GM19372 (cell line): ENCODE measurements around the gene ASTN1.
A peak's percentile ranks its signal among the peaks of the same experiment; 100 is the strongest.

Experiments
- ATAC-seq: cut with Tn5 transposase; IDR thresholded peaks from one replicate; pipeline ENCODE4 v1.9.1; 2021; ENCODE audit warnings: mild to moderate bottlenecking, low read depth, moderate library complexity; ENCODE audit not compliant: unreplicated experiment

ASTN1 gene

DNA sequence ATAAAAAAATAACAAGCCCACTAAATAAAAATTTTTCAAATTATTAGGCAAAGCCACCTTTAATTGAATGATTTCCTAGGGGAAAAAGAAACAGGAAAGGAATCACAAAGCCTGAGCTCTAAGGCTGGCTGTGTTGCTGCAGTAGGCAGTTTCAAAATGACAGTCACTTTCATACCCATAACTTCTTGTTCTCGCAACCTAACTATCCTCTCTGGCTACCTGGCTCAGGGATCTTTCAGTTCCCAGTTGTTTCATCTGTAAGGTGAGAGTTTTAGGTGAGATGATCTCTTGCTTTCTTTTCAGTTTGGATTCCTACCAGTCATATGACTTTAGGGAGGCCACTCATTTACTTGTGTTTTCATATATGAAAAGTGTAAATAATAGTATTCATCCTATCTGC is 226.1 kb downstream of the ASTN1 start:
- ATAC-seq: no peak

DNA sequence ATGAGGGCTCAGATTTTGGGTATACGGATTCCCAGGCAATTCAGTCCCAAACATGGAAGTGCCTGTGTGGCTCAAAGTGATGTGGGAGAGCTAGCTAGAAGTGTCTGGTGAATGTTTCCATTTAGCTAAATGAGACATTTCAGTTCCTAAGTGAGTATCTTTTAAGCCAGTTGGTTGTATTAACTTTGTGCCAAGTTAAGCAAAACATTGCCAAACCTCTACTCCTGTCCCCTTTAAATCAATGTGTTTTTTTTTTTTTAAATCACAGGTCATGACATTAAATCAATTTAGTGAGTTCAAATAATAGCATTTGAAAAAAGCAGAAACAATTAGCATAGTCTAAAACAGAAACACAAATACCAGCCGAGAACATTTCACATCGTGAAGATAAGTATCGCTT is 230.1 kb downstream of the ASTN1 start:
- no peak for ATAC-seq

DNA sequence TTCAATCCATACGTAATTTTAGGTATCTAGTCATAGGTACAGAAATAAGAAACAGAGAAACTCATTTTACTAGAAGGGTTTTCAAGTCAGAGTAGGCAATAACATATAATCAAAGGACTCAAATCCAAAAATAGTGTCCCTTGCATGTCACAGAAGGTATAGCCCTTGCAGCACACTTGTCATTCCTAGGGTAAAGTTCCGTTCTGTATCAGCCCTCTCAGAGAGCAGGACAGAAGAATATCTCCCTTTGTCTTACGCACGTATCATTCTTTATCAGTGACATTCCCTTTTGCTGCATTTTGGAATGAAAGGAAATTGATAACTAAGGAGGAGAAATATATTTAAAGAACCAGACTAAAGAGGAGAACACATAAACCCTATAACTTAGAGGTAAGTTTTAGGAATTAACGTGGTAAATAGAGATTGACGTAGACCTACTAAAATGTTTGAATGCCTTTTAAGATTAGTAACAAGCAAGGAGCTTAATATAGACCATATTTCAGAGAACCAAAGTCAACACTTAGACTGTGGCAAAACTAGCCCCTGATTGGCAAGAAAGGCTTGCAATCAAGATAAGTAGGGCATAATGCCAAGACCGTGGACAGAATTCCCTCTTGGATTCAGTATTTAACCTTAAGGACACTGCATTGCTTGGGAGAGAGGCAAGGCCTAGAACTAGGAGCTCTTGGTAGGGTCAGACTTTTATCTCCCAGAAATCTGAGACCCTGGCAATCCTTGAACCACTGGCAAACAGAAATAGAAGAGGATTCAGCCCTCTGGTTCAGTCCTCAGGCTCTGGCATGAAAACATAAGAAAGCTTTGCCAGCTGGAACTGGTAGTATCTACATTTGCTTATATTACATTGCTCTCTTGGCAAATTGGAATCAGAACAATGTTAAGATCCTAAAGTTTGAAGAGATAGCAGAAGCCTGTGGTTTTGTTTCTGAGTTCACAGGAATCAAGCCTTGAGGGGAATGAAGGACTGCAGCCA is 232.1 kb downstream of the ASTN1 start:
- ATAC-seq: no peak

DNA sequence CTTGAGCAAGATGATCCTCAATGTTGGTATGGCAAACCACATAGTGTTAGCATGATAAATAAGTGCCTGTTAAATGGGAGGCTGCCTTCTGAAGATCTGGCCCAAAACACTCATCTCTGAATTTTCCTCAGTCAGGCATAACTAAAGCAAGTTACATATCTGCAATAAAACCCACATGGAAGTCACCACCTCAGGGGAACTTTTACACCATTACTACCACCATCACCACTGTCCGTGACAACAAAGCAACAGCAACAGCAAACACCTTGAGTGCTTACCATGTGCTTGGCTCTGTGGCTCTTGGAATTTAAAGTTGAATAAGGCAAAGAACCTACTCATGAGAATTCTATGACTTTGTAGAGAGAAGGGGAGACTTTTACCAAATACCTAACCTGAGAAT is 233.0 kb downstream of the ASTN1 start:
- ATAC-seq: no peak

DNA sequence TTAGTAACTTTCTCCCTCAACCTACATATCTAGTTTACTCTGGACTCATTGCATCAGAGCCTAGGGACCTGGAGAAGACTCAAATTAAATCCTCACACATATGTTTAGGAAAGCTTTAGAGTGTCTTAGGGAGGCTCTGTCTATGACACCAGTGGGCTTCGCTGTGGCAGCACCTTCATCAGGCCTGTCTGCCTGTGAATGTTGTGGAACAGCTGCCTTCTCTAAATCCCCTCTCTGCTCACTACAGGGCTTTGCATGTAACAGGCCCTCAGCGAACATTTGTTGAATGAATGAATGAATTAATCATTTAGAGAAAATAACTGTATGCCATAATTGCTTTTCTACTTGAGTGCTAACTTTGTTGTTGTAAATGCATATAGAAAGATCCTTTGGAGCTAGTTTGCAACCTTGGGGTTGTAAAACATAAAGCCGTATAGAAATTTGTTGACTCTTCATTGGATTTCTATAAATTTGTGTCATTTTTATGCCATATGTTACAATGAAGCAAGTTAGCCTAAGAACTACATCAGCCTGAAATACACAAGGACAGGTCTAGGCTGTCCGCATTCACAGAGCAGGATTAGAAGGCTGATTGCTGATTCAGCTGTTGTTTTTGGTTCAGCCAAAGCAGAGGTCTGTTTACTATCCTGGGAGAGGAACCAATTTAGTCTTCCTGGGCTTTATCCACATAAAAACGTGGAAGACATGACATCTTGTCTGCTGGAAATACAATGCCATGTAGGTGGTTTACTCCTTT is 238.0 kb downstream of the ASTN1 start:
- no peak for ATAC-seq

DNA sequence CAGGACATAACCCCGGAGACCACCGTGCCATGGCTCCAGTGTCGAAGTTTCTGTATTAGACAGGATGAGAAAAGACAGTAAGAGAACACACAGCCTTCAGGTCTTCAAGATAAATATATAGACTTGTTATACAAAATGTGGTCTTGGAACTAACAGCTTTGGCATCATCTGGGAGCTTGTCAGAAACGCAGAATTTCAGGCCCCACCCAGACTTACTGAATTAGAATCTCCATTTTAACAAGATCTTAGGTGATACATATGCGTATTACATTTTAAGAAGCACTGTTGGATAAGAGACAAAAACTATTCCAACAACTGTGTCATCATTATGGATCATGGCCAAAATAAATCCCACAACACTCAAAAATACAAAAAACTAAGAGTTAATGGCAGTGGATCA is 239.3 kb downstream of the ASTN1 start:
- no peak for ATAC-seq

DNA sequence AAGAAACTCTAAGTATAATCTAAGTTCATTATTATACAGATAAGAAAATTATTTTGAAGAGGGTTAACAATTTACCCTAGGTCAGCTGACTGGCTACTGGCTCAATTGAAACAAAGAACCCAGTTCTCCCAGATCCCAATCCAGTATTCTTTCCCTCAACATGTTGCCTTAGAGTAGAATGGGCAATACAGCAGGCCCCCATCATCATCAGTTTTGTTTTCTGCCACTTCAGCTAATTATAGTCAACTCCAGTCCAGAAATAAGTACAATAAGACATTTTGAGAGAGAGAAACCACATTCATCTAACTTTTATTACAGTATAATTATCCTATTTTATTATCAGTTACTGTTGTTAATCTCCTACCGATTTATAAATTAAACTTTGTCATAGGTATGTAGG is 241.2 kb downstream of the ASTN1 start:
- ATAC-seq: no peak

DNA sequence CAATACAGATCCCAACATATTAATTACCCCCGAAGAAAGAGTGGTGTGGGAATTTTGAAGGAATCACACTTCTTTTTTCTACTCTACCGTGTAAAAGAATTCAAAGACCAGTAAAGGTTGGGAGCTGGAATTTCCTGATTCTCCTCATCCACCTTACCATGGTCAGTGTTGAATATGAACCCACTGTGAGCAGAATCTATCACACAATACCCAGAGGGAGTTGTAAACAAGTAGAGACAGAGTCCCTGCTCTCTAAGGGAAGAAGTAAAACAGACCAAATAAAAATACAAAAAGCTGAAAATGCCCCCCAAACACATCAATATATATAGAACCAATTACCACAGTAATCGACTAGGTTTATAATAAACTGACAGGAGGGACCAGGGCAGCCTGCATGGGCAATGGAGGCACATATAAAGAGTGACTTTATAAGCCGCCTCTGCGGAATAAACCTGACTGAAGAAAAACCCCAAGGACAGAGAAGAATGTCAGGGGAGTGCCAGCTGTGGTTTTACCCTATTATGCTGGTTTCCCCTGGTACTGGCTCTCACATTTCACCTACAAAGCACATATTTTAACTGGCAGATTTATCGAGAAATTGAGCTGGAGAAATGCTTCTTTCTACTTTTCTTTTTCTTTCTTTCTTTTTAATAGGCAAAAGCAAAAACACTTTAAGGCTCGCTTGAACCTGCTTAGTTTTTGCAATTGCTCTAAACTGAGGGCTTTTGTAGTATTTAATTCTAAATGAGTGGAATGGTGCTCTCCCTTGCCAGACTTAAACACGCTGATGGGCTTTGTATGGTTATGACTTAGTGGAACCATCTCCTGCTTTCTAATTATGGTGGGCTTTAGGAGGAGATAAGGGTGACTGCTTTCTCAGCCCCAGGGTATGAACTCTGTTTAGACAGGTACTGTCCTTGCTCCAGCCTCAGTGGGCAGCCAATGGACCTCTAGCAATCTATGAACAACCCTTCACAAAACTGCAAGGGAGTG is 244.8 kb downstream of the ASTN1 start:
- ATAC-seq: no peak

DNA sequence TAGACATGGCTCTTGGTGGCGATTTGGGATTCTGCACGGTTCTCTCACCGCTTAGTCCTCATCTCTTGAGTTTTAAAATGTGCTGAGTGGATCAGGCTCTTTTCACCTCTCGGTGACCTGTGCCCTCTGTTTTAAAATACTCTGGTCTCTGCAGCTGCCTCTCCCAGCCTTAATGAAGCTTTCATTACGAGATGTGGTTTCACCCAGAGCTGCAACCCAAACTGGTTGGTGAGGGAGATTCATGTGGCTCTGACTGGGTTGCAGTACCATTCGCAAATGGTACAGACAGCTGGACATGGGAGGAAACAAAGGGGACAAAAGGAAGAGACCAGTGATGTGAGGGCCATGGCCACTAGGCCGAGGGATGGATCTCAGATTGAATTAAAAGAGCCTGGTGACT is 258.9 kb downstream of the ASTN1 start:
- ATAC-seq: no peak

DNA sequence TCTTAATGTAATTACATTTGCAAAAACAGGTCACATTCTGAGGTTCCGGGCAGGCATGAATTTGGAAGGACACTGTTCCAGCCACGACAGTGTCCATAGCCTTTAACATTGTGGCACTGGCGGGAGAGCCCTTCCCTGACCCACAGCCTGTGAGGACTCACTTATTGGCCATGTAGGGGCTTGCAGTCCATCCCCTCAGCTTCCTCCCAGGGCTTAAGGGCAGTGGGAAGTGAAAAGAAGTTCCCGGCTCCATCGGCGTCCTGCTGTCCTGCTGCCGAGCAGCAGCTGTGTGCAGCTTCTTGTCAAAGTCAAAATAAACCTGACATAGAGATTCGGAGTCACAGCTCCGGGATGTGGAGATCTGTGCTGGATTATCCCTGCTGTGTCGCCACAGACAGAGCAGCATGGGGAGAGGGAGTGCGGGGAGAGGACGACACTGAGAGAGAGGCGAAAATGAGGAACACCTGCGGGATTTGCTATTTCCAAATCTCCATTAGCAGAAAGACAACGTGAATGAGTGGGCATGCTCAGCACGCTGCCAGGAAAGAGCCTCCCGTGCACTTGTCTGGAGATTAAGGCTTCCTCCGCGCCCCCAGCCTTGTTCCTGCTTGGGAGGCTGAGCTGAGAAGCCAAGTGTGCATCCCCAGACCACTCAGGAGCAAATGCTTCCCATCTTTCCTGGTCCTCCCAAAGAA is 260.3 kb downstream of the ASTN1 start:
- ATAC-seq: no peak

DNA sequence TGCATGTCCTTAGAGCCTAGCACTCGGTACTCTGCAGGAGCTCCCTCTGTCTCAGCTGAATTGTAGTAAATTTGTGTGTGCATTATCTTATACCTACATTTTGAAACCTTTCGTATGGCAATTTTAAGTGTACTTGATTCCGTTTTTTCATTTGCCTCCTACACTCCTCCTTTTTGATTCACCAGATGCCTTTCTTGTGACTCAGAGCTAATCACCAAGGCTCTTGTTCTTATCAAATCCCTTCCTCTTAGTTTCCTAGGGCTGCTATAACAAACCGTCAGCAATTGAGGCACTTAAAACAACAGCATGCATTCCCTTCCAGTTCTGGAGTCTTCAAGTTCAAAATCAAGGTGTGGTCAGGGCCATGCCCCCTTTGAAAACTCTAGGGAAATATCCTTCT is 261.0 kb downstream of the ASTN1 start:
- no peak for ATAC-seq

DNA sequence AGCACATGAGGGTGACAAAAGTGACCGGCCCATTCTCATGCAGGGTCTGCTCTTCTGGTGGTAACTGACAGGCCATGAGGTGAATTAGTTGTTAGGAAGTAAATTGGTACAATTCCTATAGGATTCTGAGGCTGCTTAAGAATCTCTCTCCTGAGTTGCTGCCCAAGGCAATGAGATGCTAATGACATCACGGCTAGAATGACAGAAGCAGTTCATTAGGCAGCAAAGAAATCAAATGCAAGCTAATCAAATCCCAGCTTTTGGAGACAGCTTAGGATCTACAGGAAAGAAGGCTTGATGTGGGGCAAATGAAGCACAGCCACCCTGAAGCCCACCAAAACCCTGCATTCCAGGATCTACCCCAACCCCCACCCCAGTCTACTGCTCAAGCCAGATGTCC is 265.2 kb downstream of the ASTN1 start:
- no peak for ATAC-seq

DNA sequence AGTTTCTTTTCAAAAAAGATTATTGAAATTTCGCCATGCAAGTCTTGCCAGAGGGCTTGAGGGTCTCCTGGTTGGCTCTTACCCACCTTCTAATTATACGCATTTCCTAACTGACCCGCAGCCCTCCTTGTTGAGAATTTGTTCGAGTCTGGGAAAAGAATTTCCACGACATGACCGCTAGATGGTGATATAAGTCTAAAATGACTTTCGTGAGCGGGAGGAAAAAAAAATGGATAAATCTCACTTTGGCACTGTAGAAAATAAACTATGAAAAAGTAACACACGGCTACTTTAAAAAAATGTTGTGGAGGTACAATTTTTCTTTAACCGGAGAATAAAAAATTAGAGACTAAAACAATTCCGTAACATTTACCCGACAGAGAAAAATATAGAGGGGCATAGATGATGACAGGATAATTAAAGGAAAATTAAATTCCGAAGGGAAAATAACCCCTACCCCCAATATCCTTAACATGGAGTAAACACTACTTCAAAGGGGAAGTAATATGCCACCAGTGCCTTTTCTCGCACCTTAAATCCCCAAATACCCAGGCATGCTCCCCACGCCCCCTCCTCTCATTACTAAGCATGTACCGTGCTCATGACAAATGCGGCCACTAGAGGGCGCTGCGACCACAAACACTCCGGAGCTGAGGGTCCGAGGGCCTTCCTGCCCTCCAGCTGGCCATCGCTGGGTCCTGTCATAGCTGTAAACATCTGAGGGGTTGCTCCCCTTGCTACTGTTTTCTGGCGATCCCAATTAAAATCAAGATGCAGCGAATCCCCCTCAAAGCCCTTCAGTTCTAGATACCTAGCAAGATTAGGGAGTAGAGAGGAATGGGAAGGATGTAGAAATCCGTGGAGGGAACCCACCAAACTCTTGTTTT is 266.9 kb downstream of the ASTN1 start:
- ATAC-seq: peak; percentile 70

DNA sequence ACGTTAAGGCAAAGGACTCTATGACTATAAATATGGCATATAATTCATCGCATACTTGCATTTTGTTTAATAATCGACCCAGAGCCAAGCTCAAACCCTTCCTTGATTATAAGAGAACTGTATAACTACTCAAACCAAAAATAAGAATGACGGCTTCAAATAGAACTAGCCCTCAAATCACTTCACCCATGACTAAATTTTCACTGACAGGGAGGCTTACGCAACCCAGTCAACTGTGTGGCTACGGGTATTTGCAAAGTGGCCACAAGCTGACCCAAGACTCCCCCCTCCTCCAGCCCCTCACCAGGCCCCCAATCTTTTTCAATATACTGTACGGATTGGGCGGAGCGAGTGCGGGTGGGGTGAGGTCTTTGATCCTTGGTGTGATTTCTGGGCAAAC is 268.3 kb downstream of the ASTN1 start:
- no peak for ATAC-seq

DNA sequence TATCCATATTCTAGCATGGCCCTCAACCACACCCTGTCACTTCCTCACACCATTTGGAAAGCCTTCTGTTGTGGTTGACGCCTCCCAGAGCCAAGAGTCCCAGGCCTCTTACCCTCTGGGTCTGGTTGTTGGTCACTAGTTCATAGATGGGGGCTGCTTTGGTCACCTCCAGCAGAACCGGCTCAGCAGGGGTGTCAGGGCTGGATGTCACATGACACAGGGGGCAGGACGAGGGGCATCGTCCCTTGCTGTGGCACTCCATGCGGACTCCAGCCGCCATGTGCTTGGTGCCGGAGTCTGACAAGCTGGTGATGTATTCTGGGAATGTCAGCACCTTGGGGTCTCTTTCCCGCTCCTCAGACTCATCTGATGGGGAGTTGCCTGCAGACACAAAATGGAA is 270.1 kb downstream of the ASTN1 start:
- ATAC-seq: no peak

DNA sequence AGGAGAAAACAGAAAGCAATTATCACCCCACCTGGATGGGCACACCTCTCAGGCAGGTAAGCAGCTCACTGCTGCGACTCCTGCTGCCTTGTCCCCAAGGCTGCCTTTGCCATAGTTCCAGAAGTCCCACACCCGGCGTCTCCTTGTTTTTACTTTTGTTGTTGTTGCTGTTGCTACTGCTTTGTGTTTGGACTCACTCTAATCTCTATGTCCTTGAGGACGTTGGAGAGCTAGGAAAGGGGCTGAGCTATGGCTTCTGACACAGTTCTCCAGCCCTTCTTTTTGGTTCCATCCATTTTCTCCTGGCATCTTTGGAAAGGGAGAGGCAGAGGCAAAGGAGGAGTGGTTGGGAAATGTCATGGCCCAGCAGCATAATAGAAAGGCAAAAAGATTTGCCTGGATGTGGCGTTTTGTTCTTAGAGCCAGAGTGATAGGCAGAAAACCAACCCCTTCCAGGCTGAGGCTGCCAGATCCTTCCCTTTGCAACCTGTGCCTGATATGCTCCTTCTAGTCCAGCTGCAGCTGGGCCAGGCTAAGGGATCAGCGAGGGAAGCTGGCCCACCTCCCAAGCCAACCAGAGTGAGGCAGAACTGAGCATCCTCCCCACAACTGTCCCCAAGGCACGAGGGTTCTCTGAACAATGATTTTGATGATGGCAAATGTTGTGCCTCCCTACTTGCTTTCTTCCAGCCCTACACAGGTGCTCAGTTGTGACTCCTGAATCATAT is 270.7 kb downstream of the ASTN1 start:
- ATAC-seq: no peak

DNA sequence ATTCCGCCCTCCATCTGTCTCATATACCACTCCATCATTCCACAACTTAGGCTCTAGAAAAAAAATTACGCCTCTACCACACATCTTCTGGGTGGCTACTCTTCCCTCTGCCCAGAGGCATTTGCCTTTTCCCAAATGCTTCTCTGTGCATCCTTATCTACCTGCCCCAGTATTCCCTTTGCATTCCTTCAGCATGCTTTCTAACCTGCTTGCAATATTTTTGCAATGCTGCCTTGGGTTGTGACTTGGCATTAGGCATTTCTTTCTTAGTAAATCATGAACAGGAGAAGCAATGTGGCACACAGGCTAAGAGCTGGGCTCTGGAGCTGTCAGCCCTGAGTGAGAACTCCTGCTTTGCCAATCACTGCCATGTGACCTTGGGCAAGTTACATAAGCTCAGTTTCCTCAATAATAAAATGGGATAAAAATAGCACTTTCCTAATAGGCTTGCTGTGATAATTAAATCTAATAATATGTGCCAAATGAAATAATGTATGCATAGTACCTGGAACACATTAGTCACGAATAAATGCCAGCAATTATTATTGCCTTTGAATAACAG is 276.0 kb downstream of the ASTN1 start:
- ATAC-seq: no peak

DNA sequence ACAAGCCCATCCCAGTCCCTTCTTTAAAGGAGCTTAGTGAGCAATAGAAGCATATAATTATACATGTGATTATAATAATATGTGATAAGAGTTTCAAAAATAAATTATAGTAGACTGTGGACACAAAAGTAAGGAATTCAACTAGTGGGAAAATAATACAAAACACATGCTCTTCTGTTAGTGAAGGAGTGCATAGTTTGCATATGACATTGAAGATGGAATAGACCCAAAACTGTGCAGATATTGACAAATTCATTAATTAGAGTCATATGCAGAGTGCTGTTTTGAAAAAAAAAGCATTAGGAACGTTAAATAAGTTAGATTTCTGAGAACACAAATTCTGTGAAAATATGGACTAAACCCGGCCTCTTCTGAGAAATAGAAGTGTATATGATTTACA is 278.8 kb downstream of the ASTN1 start:
- ATAC-seq: no peak
